GM18499 (cell line): ENCODE measurements around the gene TMEM119.

Experiments used
- ATAC-seq: cut with Tn5 transposase; IDR thresholded peaks from one replicate; pipeline ENCODE4 v1.9.1; 2021; ENCODE audit warnings: moderate number of reproducible peaks; ENCODE audit not compliant: insufficient read depth, unreplicated experiment

The TMEM119 gene

DNA sequence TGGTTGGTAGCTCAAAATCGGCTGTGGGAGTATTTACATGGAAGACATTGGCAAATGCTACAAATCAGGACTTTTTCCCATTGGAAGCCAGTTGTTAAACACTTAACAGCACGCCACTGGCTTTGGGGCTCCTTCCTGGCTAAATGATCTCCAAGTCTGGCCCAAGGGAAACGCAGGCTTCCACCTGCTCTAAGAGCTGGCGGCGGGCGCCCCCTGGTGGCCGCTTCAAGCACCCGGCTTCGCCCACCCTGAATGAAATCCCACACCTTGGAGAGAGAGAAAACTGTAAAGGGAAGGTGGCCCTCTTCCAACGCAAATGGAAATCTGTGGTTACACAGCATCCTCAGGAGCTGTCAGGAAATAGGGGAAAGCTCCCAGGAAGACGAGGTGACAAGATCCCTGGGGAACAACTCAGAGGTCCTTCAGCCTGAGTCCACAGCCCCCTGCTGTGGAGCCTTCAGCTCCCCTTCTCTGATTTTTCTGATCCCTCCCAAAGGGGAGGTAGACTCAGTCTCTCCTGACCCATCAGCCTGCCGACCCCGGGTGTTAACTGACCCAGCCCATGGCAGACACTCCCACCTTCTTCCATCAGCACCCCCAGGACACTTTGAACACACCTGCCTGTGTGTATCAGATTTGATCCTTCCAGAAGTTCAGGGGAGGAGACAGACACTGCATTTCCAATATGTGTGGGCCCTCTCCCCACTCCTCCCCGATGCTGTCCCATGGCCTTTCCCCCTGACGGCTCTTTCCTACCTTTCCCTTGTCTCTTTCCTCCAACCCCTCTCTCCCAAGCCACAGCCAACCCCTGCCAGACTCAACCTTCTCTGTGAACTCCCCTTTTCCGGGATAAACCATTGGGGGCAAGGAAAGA is 20.4 kb upstream of the TMEM119 start:
- no peak for ATAC-seq

DNA sequence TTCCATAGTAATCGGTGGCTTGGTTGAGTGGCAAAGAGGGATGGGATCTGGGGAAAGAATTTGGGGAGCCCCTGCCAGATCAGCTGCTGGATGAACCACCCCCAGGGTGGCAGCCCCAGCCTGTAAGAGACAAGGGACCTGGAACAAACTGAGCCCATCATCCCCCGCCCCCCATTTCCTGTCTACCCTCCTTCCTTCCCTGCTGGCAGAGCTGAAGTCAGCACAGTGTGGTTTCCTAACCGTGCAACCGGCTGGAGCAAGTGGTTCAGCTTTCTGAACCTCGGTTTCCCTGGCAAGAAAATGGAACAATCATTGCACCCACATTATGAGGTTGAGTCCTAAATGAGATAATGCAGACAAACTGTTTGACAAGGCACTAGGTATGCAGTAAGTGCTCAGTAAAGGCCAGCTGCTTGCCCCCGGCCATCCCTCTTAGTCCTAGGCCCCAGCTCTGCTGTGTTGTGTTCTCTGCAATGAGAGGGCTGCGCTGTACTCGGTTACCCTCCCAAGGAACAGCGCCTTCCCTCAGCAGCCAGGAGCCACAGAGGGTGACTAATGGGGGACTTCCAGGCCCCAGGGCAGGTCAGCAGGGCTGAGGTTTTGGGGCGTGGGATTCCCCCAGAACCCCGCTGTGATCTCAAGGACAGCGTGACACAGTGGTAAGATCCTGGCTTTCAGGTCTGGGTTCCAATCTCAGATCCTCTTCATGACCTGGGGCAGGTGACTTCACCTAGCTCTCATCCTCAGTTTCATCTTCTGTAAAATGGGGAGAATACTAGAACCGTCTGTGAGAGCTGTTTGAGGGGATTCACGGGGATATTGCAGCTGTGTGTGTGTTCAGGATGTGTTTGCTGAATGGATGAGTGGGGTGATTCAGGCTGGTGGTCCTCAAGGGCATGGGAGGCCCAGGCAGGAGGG is 19.3 kb upstream of the TMEM119 start:
- ATAC-seq = peak; percentile 77

DNA sequence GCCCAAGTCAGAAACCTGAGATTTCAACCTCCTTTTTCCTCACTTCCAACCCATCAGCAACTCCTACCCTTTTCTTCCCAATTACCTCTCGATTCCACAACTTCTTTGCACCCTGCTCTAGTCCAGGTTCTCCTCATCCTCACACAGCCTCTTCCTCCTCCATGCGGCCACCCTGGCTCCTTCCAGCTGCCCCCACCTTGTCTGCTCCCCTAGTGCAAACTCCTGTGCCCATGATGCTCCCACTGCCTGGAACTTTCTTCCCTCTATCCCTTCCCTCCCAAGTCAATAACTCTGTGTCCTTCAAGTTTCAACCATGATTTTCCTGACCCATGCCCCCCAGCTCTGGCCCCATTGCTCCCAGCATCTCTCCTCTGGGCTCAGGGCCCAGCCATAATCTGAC is 18.5 kb upstream of the TMEM119 start:
- no peak for ATAC-seq

DNA sequence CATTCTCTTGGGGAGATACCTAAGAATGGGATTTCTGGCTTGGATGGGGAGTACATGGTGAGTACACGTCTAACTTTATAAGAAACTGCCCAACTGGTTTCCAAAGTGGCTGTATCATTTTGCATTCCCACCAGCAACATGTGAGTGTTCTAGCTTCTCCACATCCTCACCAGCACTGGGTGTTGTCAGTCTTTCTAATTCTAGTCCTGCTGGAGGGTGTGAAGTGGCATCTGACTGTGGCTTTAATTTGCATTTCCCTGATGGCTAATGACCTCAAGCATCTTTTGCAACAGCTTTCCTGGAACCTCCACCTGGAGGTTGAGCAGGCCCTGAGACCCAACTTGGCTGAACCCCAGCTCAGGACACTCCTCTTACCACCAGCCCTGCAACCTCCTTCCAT is 18.0 kb upstream of the TMEM119 start:
- no peak for ATAC-seq

DNA sequence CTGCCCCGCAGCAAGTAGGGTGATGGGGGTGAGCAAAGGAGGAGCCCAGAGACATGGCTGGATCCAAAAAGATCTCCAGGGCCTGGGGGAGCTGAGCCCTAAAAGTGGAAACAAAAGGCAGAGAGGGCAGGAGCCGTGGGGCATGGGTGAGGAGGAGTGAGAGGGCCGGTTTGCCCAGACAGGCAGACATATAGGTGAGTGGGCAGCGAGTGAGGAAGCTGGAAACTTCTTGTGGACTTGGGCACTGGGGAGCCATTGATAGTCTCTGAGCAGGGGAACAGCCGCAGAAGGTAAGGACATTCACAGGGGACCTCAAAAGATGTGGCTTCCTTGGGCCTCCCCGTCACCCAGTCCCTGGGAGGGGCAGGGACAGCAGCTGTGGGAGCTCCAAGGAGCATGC is 16.8 kb upstream of the TMEM119 start:
- no peak for ATAC-seq

DNA sequence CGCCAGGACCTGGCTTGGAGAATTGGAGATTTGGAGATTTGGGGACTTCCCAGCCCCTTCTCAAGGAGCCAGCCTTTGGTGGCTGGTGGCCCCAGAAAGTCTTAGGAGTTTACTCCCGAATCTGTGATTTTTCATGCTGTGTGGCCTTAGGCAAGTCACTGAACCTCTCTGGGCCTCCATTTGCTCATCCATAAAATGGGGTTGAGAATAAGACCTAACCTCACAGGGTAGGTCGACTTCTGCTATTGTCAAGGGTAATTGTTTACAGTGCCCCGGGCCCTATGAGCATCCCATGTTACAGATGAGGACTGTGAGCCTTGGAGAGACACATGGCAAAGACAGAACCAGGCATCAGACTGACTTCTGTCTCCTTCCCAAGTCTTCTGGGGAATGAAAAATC is 16.2 kb upstream of the TMEM119 start:
- no peak for ATAC-seq

DNA sequence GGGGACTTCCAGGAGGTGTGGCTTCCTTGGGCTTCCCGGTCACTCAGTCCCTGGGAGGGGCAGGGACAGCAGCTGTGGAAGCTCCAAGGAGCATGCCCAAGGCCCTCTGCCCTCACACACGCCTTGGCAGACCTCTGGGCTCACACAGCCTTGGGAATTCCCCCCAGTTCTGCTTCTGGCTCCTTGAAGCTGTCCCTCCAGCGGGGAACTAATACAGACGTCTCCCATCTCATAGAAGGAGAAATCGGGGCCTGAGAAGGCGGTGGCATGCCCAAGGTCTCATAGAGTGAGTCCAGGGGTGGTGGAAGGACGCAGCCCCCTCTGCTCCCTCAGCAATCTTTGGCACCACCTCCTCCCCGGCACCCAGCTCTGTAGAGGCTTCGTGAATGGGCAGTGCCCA is 15.7 kb upstream of the TMEM119 start:
- ATAC-seq = no peak

DNA sequence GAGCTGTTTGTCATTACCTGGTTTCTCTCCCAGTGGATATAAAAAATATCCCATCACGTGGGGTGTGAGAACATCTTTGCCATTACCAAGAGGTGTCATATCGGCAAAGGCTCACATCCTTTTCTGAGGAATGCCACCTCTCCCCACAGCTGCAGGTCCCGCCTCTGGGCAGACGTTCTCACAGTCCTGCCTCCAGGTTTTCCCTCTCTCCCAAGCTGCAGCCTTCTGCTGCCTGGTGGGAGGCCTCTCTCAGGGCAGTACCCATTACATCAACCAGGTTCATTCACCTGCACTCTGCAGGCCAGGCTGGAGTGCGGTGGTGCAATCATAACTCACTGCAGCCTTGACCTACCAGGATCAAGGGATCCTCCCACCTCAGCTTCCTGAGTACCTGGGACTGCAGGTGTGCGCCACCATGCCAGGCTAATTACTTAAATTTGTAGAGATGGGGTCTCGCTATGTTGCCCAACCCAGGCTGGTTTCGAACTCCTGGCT is 15.0 kb upstream of the TMEM119 start:
- no peak for ATAC-seq

DNA sequence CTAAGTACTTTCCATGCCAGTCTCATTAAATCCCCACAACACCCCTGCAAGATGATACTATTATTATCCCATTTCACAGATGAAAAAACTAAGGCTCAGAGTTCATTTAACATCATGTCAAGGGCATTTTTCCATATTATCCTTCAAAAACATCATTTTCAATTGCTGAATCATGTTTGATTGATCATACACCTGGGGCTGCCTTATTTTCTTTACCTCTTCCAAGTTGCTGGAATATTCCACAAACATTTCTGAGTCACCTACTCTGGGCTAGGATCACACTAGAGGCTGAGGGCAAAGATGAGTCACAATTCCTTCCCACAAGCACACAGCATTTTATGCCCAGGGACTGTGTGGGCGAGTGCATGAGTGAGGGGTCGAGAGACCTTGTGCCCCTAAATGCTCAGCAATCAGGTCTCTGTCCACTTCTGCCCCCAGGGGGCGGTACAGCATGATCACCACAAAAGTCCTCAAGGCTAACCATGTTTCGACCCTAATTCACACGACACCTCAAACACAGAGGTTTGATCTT is 14.1 kb upstream of the TMEM119 start:
- ATAC-seq = no peak

DNA sequence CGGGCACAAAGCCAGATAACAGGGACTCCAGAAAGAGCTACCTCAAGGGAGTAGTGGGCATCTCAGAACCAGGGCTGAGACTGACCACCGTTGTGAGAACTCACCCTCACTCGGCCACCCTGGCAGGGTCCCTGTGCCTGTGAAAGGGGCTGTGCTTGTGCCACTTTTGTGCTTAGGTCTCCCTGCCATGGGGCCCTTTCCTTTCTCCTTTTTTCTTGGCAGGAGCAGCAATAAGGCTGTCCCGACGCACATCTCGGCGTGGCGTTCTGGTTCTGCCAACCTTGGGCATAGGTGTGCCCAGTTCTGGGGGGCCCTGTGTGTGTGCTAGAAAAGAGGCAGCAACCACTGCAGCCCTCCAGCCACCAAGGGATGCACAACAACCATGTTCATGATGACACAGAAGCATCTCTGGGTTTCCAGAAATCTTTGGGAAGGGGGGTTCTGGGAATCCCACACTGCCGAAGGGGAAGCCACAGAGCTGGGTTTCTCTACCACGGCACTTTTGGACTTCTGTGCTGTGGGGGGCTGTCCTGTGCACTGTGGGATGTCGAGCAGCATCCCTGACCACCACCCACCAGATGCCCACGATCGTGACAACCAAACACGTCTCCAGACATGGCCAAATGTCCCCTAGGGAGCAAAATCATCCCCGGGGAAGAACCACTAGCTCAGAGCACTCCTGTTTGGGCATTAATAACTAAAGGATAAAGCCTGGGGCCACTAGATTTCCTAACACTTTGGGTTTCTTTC is 13.1 kb upstream of the TMEM119 start:
- no peak for ATAC-seq

DNA sequence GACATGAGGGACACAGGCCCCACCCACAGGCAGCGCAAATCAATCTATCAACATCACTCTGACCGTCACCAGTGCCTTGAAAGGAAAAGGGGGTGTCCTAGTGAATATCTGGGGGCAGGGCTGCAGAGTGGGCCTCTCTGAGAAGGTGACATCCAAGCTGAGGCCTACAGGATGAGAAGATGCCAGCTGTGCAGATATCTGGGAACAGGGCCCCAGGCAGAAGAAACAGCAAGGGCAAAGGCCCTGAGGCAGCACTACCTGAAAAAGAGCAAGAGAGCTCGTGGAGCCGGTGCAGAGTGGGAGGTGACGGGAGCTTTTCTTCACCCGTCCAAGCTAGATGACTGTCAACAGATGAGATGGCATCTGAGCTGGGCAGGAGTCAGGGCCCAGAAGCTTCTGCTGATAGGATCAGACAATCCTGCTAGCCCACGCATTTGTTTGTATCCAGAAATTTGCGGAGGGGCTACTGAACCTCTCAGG is 12.5 kb upstream of the TMEM119 start:
- no peak for ATAC-seq

DNA sequence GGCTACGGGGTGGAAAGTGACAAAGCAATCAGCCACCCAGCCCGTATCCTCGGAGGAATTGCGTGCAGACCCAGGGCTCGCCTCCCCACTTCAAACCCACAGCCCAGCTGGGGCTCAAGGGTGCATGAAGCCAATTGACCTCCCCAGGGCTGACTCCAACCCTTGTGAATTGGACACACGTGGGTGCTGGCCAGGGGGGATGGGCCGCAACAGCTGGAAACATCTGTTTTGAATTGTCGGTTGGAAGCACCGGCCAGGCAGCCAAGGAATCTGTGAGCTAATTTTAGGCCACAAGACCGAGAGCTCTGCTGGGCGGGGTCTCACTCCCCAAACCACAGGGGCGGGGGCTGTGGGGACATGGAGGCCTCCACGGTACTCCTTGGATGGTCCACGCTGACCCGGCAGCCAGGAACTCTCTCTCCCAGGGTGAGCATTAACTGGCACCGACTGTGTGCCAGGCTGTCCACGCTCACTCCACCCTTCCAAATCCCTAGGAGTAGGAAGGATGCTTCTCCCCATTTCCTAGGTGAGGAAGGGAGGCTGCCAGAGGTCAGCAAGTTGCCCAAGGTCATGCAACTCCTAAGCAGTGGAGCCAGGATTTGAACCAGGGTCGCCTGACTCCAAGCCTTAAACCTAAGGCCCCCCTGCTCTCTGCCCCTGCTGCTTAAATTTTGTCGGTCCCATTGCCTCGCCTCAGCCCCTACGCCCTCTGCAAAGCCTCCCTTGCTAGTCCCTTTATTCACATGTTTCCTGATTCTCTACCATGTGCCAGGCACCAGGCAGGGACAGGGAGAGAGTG is 11.9 kb upstream of the TMEM119 start:
- no peak for ATAC-seq

DNA sequence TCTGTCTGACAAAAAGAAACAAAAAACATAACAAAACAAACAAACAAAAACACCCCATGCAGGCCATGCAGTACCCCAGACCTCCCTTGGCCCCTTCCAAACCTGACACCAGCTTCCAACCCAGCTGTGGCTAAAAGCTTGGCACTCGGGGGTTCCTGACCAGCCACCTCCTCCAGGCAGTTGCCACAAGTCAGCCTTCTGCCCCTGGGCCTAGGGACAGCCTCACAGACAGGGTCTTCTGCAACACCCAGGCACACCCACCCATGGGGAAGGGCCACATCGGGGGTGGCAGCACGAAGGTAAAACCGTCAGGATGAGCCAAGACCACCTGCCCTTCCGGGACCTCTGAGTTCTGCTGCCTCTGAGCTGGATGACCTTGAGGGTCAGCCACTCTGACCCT is 10.7 kb upstream of the TMEM119 start:
- ATAC-seq = no peak

DNA sequence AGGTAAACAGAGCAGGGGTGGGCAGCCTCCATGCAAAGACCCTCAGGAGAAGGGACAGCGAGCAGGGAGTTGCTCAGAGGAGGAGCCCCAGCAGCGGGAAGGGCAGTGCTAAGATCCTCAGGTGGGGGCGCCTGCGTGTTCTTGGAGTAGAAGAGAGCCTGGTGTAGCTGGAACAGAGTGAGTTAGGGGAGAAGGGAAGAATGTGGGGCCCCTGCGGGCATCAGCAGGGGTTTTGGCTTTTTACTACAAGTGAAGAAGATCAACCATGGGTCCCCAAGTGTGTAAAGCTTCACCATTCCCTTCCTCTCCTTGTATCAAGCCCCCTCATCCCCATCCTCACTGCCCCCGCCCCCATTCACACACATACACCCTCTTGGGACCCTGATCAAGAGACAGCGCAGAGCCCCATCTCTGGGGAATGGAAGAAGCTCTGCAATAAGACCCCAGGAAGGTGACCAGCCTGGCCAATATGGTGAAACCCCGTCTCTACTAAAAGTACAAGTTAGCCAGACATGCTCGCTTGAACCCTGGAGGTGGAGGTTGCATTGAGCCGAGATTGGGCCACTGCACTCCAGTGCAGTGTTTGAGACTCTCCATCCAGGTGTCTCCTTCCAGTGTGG is 10.2 kb upstream of the TMEM119 start:
- no peak for ATAC-seq

DNA sequence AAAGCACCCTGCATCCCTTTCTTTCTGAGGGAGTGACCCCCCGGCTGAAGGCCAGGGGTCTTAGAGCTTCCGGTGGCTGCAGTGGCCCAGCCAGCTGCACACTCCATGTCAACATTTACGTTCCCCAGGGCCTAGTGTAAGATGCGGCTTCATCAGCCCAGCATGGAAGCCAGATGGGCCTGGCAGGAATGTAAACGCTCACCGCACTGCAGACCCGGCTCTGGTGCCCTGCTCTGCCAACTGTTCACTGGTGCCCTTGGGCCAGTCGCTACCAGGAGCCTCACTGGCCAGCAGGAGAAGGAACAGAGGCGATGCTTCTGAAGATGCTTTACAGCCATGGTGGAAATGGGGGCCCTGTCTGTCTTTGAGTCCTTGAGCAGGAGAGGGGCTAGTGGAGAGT is 8.6 kb upstream of the TMEM119 start:
- ATAC-seq = no peak

DNA sequence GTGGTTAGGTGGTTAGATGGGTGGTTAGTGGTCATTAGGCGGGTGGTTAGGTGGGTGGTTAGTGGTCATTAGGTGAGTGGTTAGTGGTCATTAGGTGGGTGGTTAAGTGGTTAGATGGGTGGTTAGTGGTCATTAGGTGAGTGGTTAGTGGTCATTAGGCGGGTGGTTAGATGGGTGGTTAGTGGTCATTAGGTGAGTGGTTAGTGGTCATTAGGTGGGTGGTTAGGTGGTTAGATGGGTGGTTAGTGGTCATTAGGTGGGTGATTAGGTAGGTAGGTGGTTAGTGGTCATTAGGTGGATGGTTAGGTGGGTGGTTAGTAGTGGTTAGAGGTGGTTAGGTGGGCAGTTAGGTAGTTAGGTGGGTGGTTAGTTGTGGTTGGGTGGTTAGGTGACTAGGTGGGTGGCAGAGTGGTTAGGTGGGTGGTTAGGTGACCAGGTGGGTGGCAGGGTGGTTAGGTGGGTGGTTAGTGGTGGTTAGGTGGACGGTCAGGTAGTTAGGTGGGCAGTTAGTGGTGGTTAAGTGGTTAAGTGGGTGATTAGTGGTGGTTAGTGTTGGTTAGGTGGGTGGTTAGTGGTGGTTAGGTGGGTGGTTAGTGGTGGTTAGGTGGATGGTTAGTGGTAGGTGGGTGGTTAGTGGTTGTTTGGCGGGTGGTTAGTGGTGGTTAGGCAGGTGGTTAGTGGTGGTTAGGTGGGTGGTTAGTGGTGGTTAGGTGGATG is 8.0 kb upstream of the TMEM119 start:
- no peak for ATAC-seq

DNA sequence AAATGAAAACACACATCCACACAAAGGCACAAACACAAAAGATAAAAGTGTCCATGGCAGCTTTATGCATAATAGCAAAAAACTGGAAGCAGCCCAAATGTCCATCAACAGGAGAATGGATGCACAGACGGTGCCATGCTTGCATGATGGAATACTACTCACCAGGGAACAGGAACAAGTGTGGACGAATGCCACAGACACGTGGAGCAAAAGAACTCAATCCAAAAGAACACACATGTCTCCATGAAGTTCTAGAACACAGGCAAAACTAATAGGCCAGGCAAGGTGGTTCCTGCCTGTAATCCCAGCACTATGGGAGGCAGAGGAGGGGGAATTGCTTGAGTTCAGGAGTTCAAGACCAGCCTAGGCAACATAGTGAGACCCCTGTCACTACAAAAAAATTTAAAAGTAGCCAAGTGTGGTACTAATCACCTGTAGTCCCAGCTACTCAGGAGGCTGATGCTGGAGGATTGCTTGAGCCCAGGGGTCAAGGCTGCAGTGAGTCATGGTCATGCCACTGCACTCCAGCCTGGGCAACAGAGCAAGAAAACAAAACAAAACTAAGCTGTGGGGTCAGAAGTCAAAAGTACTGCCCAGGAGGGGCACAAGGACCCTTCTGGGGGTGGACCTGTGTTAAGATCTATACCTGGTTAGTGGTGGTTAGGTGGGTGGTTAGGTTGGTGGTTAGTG is 7.3 kb upstream of the TMEM119 start:
- no peak for ATAC-seq
